ENCODE data around the gene ARHGAP32.

GRCh38 chr11:128937480-128937879 lies 254.6 kb downstream of the ARHGAP32 start:
- TF ChIP-seq POLR2AphosphoS5 (IDR thresholded peaks at IDR 0.05) = no peak
- no peak for TF ChIP-seq POLR2A (IDR thresholded peaks at IDR 0.05)
